ENCODE results near the gene CCHCR1. TPM values are rescaled to one million over a fixed set of nuclear protein-coding genes. Genes with fewer than 3 reads are reported as not detected.
A peak's percentile ranks its signal among the peaks of the same experiment; 100 is the strongest.

Gene CCHCR1
- total and polyA plus RNA-seq, 9 of the 15 experiments (the other 6 are each of a cell fraction or from before 2014, with no cell fraction given), result 1.2 to 47.3 (median 32.0) TPM

DNA sequence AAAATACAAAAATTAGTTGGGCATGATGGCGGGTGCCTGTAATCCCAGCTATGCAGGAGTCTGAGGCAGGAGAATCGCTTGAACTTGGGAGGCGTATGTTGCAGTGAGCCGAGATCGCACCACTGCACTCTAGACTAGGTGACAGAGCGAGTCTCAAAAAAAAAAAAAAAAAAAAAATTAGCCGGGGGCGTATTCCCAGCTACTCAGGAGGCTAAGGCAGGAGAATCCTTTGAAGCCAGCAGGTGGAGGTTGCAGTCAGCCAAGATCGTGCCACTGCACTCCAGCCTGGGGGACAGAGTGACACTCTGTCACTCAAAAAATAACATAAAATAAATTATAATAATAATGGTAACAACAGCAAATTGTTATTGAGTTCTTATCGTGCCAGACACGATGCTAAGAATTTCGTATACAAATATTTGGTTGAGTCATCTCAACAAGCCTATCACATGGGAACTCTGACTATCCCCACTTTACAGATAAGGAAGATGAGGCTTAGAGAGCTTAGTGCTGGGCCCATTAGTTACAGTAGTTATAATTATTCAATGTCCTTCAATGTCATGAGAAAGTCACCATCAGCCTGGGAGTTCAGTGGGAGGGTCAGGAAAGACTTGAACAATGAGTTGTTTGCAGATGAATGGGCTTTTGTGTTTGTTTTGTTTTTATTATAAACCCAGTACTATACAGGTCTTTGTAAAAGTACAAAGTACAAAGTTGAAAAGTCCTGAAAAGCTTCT, 64.7 kb downstream of the CCHCR1 start (continued):
- TF ChIP-seq ZNF347 (CRISPR knock-in tag; IDR thresholded peaks at IDR 0.05; ENCODE audit: low read depth) (no peak), ZFX (CRISPR knock-in tag; IDR thresholded peaks at IDR 0.05) (no peak), CREBBP (IDR thresholded peaks at IDR 0.05; ENCODE audit: low read depth, low read length) (no peak), HNRNPUL1 (IDR thresholded peaks at IDR 0.05; ENCODE audit: low read length) (no peak), SOX6 (IDR thresholded peaks at IDR 0.05) (0 out of 2 replicates have a peak, but pooled peaks have one; percentile 13), PHF21A (IDR thresholded peaks at IDR 0.05; ENCODE audit: borderline replicate concordance, low read depth) (no peak), NEUROD1 (IDR thresholded peaks at IDR 0.05; ENCODE audit: borderline replicate concordance, low read depth, low read length, partially characterized antibody) (no peak), STAG1 (CRISPR knock-in tag; IDR thresholded peaks at IDR 0.05; ENCODE audit: borderline replicate concordance) (no peak), SIN3A (IDR thresholded peaks at IDR 0.05; ENCODE audit: borderline replicate concordance in 2 of 2, control insufficient read depth in 1 of 2, low read depth in 2 of 2, low read length in 2 of 2) (no peak), RBM15 (IDR thresholded peaks at IDR 0.05; ENCODE audit: insufficient read depth, low read length) (no peak), ZBTB7A (IDR thresholded peaks at IDR 0.05; ENCODE audit: borderline replicate concordance, control insufficient read depth, low read depth, low read length) (no peak), POLR3A (IDR thresholded peaks at IDR 0.05; ENCODE audit: borderline replicate concordance, extremely low read depth, insufficient read depth, insufficient read length) (no peak), KAT2B (IDR thresholded peaks at IDR 0.05; ENCODE audit: low read depth, low read length) (no peak), POLR2G (IDR thresholded peaks at IDR 0.05; ENCODE audit: low read depth, low read length) (no peak), FOXM1 (IDR thresholded peaks at IDR 0.05; ENCODE audit: low read depth) (0 out of 2 replicates have a peak, but pooled peaks have one; percentile 41), FOXM1 (CRISPR knock-in tag; IDR thresholded peaks at IDR 0.05; ENCODE audit: low read depth) (no peak), RCOR1 (IDR thresholded peaks at IDR 0.05; ENCODE audit: borderline replicate concordance in 1 of 2, low read depth in 2 of 2, low read length in 2 of 2) (peak in 1 of 2 experiments; percentile 70; a peak in 2 of 4 replicates), CBFA2T2 (conservative IDR thresholded peaks at IDR 0.05) (peak; percentile 42; the same call in 1 of the 2 replicates), ZFP36 (IDR thresholded peaks at IDR 0.05; ENCODE audit: low read depth, low read length, partially characterized antibody) (peak; percentile 16), NFE2 (IDR thresholded peaks at IDR 0.05; ENCODE audit: low read depth) (peak; percentile 42), SUPT5H (IDR thresholded peaks at IDR 0.05) (no peak), KHSRP (IDR thresholded peaks at IDR 0.05) (no peak), STAT6 (CRISPR knock-in tag; IDR thresholded peaks at IDR 0.05) (no peak)
- TF ChIP-seq, protein P1, sequence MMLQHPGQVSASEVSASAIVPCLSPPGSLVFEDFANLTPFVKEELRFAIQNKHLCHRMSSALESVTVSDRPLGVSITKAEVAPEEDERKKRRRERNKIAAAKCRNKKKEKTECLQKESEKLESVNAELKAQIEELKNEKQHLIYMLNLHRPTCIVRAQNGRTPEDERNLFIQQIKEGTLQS (IDR thresholded peaks at IDR 0.05), result peak; percentile 68
- TF ChIP-seq, protein P1 (CRISPR knock-in tag; conservative IDR thresholded peaks at IDR 0.05), result no peak
